Activated T-cell treated with anti-CD3 and anti-CD28 coated beads for 24 hours (primary cell): ENCODE measurements around the gene IL5.
A peak's percentile ranks its signal among the peaks of the same experiment; 100 is the strongest.
"Not testable (repeated sequence)": the region's sequence is repeated elsewhere in the genome, so short reads cannot be mapped to it uniquely, and the experiment has no call there.

Experiments used
- DNase-seq: peaks from one replicate; pipeline ENCODE4 v3.0.0-alpha.2; 2020; ENCODE audit warnings: low read depth

IL5 gene

GRCh38 chr5:132528866-132529634, 14.3 kb downstream of the IL5 start:
- no peak for DNase-seq

- no peak for DNase-seq
These were observed 15.3 kb downstream of the IL5 start for GRCh38 chr5:132528021-132528420.

GRCh38 chr5:132526974-132527564, 16.3 kb downstream of the IL5 start:
- no peak for DNase-seq

- DNase-seq = peak; percentile 19
These were observed 16.9 kb downstream of the IL5 start for GRCh38 chr5:132526290-132526973.

DNA sequence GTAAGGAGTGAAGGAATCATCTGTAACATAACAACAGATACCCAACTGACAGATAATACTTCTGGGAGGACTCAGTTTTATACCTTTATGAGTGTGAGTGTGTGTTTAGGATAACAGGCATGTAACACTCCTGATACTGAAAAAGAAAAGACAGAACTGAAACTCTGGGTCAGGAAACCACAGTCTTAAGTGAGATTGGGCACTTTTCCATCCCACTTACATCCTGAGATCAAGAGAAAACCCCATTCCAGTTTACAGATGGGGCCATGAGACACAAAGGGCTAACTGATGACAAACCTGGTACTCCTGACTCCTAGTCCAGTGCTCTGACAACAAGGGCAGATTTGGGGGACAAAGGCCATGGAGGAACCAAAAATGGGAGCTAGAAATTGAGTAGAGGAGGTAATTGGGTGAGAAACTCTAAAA, 18.0 kb downstream of the IL5 start:
- DNase-seq = no peak

- not testable (repeated sequence) for DNase-seq
These were observed 18.4 kb downstream of the IL5 start for GRCh38 chr5:132524877-132525276.

GRCh38 chr5:132522067-132522466, 21.3 kb downstream of the IL5 start:
- not testable (repeated sequence) for DNase-seq

DNA sequence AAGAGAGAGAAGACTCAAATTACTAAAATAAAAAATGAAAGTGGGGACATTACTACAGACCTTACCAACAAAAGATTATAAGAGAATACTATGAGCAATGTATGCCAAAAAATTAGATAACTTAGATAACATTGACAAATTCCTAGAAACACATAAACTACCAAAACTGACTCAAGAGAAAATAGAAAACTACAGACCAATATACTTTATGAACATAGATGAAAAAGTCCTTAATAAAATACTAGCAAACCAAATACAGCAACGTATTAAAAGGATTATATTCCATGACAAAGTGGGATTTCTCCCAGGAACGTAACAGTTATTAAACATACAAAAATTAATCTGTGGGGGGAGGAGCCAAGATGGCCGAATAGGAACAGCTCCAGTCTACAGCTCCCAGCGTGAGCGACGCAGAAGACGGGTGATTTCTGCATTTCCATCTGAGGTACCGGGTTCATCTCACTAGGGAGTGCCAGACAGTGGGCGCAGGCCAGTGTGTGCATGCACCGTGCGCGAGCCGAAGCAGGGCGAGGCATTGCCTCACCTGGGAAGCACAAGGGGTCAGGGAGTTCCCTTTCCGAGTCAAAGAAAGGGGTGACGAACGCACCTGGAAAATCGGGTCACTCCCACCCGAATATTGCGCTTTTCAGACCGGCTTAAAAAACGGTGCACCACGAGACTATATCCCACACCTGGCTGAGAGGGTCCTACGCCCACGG, 29.5 kb downstream of the IL5 start:
- not testable (repeated sequence) for DNase-seq

DNA sequence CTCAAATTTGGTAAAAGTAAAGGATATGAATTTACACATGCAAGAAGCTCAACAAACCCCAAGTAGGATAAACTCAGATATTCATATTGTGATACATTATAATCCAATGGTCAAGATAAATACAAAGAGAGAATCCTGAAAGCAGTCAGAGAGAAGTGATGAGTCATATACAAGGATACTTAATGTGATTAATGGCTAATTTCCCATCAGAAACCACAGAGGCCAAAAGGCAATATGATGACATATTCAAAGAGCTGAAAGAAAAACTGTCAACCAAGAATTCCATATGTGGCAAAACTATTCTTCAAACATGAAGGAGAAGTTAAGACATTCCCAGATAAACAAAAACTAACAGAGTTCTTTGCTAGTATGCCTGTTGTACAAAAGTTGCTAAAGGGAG, 33.2 kb downstream of the IL5 start:
- no peak for DNase-seq

GRCh38 chr5:132506094-132506692, 37.1 kb downstream of the IL5 start:
- no peak for DNase-seq

GRCh38 chr5:132505641-132506040, 37.7 kb downstream of the IL5 start:
- DNase-seq = no peak

- DNase-seq = no peak
These were observed 38.6 kb downstream of the IL5 start for GRCh38 chr5:132504746-132505145.

- no peak for DNase-seq
These were observed 40.1 kb downstream of the IL5 start for GRCh38 chr5:132503244-132503643.

GRCh38 chr5:132501961-132502931, 41.1 kb downstream of the IL5 start:
- DNase-seq = no peak

- DNase-seq = no peak
These were observed 41.7 kb downstream of the IL5 start for GRCh38 chr5:132501629-132501956.

DNA sequence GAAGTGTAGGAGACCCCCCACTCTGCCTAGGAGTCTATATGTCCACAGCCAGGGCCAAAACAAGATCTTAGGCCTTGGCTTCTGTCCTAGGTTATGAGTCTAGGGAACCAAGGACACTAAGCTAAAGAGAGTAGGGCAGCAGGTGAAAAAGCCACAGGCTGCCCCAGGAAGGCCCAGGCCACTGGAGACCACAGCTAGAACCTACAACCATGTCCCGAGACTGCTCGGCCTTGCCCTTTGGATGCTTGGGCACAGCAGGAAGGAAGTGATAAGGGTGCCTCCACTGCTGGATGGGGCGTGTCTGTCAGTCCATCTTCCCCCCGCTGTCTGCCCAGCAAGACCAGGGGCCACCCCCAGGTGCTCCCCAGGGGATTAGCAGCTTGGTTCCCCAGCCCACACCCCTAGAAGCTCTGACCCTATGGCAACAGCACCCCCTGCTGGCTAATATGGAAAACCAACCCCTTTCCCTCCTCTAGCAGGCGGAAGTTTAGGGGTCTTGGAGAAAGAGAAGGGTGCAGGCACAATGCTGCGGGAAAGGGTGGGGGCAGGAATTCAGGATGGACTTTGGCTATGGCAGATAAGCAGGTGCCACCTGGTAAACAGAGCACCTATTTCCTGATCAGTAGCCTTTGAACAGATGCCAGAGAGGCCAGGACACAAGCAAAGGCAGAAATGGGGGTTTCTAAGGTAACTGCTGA, 42.2 kb downstream of the IL5 start:
- peak; percentile 65 for DNase-seq

- DNase-seq = no peak
These were observed 42.9 kb downstream of the IL5 start for GRCh38 chr5:132500244-132500930.

- DNase-seq = no peak
These were observed 43.7 kb downstream of the IL5 start for GRCh38 chr5:132499440-132500243.

GRCh38 chr5:132498686-132499271, 44.5 kb downstream of the IL5 start:
- DNase-seq = no peak
